HG03439 (cell line): ENCODE data around the gene NDUFA6.
A peak's percentile ranks its signal among the peaks of the same experiment; 100 is the strongest.
"Not testable (repeated sequence)": the region's sequence is repeated elsewhere in the genome, so short reads cannot be mapped to it uniquely, and the experiment has no call there.

ENCODE experiments used
- ATAC-seq: cut with Tn5 transposase; IDR thresholded peaks from one replicate; pipeline ENCODE4 v1.9.1; 2021; ENCODE audit warnings: mild to moderate bottlenecking, moderate library complexity; ENCODE audit not compliant: unreplicated experiment

The NDUFA6 gene

DNA sequence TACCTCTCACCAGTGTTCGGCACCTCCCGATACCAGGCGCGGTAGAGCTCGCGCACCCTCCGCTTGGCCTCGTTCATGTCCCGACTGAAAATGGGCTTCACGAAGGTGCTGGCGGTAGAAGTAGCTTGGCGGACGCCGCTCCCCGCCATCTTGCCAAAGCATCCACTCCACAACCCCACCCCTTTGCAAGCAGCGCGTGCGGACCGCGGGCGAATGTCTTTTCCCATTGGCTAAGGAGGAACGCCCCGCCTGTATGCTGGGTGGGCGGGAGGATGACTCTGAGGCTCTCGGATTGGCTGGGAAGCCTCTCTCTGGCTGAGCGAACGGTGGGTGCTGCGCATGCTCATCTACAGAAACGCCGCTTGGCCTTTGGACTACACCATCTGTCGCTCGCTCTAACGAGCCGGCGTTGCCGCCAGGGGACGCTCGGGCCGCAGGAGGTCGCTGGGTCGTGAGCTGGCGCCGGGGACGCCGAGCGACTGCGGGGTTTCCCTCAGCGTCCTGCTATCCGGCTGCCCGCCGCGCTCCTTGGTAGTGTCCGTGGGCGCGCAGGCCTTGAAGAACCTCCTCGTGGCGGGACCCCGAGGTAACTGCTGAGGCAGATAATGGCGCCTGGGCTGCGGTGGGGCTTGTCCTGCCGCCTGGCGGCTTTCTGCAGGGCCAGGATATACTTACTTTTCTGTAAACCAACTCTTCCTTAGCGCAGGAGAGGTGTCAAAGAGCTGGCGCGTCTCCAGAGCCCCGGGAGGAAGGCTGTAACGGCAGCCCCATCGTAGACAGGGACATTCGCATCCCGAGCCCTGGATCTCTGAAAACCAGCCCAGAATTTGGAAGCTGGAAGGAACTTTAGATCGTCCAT, at the start of gene NDUFA6:
Gene NDUFA6, minus strand, starts transcription at position 177 of the 859 bp plus-strand sequence. Its CDS starts 28 bp downstream, at position 149.
- peak; percentile 97 for ATAC-seq

DNA sequence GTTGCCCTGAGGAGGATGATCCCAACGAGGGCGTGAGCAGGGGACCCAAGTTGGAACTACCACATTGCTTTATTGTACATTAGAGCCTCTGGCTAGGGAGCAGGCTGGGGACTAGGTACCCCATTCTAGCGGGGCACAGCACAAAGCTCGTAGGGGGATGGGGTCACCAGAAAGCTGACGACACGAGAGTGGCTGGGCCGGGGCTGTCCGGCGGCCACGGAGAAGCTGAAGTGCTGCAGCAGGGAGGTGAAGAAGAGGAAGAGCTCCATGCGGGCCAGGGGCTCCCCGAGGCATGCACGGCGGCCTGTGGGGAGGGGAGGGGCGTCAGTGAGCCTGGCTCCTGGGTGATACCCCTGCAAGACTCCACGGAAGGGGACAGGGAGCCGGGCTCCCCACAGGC, 49.6 kb upstream of the NDUFA6 start:
- not testable (repeated sequence) for ATAC-seq

DNA sequence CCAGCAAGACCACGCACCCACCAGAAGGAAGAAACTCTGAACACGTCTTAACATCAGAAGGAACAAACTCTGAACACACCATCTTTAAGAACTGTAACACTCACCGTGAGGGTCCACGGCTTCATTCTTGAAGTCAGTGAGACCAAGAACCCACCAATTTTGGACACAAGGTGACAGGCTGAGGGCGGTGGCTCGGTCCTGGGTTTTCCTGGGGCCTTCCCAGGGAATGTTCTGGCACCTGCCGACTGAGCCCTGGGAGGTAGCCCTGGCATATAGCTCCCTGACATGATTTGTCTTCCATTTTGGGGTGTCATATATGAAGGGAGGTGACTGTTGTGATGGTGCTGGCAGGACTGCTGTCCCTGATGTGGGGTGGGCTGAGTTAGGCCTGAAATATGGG, 48.9 kb upstream of the NDUFA6 start:
- not testable (repeated sequence) for ATAC-seq

DNA sequence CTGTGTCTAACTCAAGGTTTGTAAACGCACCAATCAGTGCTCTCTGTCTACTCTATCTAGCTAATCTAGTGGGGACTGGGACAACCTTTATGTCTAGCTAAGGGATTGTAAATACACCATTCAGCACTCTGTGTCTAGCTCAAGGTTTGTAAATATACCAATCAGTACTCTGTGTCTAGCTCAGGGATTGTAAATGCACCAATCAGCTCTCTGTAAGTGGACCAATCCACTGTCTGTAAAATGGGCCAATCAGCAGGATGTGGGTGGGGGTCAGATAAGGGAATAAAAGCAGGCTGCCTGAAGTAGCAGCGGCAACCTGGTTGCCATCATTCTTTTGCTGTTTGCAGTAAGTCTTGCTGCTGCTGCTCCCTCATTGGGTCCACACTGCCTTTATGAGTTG, 48.4 kb upstream of the NDUFA6 start:
- no peak for ATAC-seq

DNA sequence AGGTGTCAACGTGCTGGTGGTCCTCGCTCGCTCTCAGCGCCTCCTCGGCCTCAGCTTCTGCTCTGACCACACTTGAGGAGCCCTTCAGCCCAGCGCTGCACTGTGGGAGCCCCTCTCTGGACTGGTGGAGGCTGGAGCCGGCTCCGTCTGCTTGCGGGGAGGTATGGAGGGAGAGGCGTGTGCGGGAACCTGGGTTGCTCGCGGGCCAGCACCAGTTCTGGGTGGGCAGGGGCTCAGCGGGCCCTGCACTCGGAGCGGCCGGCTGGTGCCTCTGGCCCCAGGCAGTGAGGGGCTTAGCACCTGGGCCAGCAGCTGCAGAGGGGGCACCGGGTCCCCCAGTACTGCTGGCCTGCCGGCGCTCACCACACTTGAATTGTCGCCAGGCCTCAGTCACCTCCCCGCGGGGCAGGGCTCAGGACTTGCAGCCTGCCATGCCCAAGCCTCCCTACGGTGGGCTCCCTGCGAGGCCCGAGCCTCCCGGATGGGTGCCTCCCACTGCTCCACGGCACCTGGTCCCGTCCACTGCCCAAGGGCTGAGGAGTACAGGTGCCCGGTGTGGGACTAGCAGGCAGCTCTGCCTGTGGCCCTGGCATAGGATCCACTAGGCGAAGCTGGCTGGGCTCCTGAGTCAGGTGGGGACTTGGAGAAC, 47.7 kb upstream of the NDUFA6 start:
- ATAC-seq: no peak

DNA sequence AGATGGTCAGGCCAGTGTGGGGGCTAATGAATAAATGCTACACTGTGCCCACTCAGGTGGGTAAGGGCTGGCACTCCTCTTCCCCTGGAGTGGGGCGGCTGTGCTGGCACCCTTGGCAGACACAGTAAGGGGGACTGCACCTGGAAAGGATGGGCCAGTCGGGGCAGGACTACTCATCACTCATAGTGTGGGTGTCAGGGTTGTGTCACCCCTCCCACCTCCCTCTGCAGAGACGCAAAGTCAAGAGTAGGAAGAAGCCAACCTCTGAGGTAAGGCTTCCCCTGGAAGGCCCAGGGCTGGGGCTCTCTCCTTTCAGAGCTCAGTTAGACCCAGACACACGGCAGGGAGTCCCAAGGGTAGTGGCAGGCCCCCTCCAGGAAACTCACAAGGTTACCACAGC, 45.1 kb upstream of the NDUFA6 start:
- not testable (repeated sequence) for ATAC-seq

DNA sequence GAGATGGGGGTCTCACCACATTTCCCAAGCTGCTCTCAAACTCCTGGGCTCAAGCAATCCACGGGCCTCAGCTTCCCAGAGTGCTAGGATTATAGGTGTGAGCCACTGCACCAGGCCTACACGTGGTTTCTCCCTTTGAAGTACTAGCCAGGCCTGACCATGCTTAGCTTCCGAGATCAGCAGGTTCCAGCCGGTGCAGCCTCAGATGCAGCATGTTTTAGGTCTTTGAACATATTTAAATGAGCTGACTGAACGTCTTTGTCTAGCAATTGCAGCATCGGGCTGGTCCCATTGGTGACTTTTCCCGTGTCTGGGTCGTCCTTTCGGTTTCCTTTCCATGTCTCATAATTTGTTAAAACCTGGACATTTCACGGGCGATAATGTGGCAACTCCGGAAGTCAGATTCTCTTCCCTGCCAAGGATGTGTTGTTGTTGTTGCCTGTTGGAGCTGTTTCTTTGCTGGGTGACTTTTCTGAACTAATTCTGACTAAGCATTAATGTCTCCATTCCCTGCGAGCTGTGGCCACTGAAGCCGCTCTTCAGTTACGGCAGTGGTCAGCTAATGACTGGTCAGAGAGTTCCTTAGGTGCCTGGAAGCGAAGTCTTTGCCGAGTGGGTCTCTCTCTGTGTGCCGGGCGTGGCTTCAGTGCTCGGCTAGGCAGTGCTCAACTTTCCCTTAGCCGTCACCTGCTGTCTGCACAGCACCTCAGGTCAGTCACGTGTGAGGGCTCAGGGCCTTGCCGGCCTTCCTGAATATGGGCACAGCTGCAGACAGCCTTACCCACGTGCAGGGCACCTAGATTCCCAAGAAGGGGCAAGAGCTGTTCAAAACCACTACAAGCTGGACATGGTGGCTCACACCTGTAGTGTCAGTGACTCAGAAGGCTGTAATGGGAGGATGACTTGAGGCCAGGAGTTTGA, 43.8 kb upstream of the NDUFA6 start:
- ATAC-seq: no peak

DNA sequence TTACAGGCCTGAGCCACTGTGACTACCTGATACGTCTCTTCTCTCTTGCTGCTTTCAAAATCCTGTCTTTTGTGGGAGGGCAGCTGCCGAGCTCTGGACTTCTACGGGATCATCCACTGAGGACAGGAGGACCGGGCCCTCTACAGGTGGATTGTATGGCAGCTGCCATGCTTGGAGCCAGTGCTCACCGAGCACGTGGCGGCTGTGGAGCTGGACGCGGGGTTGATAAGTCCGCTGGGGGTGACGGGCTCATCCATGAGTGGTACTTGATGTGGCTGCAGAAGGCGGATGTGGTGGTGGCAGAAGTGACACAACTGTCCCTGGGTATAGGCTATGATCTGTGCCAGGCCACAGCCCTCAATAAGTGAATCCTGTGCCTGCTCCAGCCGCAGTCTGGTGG, 41.9 kb upstream of the NDUFA6 start:
- no peak for ATAC-seq

DNA sequence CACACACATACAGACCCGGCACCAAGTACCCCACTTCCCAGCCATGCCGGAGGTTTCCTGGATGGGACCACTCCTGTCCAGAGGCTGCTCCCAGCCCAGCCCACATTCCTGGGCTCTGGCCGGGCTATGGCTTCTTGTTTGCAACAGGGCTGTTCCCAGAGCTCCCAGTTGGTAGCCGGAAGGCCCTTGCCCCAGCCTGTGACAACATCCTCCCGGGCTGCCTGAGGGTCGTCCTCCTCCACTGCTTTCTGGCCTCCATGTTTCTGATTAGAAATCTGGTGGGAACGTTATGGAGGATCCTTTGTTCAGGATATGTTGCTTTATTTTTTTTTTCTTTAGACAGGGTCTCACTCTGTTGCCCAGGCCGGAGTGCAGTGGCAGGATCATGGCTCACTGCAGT, 41.0 kb upstream of the NDUFA6 start:
- ATAC-seq: no peak

DNA sequence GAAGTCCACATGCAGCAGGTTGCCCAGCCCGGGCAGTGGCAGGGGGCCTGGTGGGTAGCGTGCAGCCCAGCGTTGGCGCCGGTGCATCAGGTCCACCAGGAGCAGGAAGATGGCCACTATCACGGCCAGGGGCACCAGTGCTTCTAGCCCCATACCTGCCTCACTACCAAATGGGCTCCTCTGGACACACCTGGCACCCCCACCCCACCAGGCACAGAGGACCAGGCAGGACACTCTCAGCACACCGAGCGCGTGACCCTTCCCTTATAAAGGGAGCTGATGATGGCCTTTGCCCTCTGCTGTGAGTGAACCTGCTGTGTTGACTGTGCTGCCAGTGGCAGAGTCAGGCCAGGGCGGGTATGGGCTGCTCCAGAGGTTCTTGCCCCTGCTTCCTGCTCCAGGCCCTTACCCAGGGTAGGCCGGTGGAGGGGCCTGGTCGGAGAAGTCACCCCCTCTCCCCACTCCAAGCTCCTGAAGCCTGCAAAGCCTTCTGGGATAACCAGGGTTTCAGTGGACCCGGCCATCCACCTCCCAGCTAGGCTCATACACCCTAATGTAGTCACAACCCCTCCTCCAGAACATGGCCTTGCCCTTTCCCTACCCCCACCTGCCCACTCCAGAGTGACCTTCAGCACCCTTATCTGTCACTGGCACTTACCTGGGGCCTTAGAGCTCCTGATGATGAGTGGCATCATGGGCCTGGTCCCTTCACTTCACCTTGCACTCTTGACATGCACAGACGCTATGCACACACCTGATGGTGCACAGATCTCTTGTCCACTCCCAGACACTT, 40.3 kb upstream of the NDUFA6 start, which contains the start of gene CYP2D6:
Gene CYP2D6, minus strand, starts transcription at position 172 of the 793 bp plus-strand sequence. Its CDS starts 19 bp downstream, at position 153.
- not testable (repeated sequence) for ATAC-seq

DNA sequence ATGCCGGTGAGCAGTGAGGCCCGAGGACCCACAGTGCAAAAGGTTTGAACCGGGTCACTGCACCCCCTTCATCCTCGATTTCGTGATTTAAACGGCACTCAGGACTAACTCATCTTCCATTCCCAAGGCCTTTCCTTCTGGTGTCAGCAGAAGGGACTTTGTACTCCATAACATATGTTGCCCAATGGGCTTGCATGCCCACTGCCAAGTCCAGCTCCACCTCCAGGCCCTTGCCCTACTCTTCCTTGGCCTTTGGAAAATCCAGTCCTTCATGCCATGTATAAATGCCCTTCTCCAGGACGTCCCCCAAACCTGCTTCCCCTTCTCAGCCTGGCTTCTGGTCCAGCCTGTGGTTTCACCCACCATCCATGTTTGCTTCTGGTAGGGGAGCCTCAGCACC, 39.6 kb upstream of the NDUFA6 start:
- ATAC-seq: not testable (repeated sequence)

DNA sequence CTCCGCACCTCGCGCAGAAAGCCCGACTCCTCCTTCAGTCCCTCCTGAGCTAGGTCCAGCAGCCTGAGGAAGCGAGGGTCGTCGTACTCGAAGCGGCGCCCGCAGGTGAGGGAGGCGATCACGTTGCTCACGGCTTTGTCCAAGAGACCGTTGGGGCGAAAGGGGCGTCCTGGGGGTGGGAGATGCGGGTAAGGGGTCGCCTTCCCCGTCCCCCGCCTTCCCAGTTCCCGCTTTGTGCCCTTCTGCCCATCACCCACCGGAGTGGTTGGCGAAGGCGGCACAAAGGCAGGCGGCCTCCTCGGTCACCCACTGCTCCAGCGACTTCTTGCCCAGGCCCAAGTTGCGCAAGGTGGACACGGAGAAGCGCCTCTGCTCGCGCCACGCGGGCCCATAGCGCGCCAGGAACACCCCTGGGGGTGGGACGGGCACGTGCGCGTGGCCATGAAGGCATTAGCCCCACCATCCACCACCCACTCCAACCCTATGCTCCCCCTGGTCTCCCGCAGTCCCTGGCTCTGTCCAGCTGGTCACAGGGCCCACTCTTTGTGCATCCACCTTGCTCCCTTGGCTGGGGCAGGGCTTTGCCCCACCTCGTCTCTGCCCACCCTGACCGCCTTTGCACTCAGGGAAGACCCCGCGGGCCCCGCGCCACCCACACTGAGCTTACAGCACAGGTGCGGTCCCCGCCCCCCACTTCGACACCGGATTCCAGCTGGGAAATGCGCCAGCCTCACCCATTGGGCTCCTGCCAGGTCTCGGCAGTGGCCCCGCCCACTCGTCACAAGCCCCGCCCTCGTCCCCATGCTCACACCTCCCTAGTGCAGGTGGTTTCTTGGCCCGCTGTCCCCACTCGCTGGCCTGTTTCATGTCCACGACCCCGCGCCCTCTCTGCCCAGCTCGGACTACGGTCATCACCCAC, 38.5 kb upstream of the NDUFA6 start:
- ATAC-seq: not testable (repeated sequence)

DNA sequence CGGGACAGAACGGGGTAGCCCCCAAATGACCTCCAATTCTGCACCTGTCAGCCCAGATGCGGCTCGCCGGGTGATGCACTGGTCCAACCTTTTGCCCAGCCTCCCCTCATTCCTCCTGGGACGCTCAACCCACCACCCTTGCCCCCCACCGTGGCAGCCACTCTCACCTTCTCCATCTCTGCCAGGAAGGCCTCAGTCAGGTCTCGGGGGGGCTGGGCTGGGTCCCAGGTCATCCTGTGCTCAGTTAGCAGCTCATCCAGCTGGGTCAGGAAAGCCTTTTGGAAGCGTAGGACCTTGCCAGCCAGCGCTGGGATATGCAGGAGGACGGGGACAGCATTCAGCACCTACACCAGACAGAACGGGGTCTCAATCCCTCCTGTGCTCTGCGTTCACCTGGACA, 37.4 kb upstream of the NDUFA6 start:
- not testable (repeated sequence) for ATAC-seq

DNA sequence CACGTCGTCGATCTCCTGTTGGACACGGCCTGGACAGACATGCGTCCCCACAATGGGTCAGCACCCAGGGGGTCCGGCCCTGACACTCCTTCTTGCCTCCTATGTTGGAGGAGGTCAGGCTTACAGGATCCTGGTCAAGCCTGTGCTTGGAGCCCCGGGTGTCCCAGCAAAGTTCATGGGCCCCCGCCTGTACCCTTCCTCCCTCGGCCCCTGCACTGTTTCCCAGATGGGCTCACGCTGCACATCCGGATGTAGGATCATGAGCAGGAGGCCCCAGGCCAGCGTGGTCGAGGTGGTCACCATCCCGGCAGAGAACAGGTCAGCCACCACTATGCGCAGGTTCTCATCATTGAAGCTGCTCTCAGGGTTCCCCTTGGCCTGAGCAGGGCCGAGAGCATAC, 37.0 kb upstream of the NDUFA6 start:
- no peak for ATAC-seq

DNA sequence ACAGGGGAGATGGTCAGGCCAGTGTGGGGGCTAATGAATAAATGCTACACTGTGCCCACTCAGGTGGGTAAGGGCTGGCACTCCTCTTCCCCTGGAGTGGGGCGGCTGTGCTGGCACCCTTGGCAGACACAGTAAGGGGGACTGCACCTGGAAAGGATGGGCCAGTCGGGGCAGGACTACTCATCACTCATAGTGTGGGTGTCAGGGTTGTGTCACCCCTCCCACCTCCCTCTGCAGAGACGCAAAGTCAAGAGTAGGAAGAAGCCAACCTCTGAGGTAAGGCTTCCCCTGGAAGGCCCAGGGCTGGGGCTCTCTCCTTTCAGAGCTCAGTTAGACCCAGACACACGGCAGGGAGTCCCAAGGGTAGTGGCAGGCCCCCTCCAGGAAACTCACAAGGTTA, 33.0 kb upstream of the NDUFA6 start:
- ATAC-seq: not testable (repeated sequence)

DNA sequence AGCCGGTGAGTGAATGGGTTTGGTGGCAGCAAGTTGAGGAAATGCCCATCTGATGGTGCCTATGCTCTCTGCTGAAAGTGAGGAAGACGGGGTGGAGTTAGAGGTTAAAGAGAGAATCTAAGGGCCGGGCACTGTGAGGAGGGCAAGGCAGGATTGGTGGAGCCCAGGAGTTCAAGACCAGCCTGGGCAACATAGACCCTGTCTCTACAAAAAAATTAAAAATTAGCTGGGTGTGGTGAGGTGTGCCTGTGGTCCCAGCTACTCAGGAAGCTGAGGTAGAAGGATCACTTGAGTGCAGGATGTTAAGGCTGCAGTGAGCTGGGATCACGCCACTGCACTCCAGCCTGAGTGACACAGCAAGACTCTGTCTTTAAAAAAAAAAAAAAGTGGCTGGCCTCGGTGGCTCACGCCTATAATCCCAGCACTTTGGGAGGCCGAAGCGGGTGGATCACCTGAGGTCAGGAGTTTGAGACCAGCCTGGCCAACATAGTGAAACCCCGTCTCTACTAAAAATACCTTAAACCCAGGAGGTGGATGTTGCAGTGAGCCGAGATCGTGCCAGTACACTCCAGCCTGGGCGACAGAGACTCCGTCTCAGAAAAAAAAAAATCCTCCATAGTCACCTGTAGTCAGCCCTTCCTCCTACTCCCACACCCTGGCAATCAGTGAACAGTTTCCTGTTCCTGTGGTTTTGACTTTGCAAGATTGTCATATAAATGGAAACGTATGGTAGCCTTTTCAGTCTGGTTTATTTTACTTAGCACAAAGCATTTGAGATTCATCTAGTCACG, 29.9 kb upstream of the NDUFA6 start:
- ATAC-seq: not testable (repeated sequence)

DNA sequence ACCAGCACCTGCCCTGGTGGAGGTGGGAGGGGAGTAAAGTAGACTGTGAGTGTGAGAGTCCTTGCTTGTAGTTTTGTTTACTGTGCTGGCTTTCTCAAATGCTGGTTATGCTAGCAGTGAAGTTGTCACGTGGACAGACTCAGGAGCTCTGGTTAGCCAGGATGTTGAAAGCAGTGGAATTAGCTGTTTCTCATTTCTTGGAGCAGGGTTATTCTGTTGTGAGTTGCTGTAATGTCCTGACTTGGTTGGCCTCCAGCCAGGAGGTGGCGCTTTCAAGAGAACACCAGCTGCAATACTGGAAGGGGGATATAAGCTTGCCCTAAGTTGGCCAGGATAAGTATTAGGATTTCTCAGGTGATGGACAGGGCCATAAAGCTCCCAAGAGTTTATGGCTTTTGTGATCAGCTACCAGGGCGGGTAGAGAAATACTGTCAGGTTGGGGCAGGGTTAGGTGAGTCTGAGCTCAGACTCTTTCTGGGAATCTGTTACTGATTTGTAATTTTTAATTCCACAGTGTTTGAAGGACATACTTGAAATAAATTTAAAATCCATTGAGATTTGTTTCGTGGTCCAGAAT, 26.4 kb upstream of the NDUFA6 start:
- ATAC-seq: no peak

DNA sequence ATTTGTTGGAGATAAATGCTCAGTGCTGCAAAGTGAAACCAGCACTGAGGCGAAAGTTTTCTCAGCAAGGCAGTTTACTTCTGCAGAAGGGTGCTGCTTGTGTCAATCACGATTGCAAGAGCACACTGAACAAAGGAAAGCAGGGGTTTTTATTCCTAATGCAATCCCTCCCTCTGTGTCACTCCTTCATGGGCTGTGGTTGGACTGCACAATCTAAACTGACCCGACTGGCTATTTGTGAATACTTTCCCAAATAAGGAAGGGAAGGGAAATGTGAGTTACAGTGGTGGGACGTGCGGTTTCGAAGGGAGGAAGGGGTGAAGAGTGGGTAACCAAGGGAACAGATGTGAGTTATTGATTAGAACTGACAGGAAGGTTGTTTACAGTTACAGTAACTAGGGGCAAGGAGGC, 24.9 kb upstream of the NDUFA6 start:
- not testable (repeated sequence) for ATAC-seq
